HG02885 (cell line): ENCODE measurements around the gene AKT3.

ENCODE experiments used
- ATAC-seq: cut with Tn5 transposase; IDR thresholded peaks from one replicate; pipeline ENCODE4 v1.9.1; 2021; ENCODE audit warnings: mild to moderate bottlenecking; ENCODE audit not compliant: unreplicated experiment, poor library complexity

AKT3 gene

DNA sequence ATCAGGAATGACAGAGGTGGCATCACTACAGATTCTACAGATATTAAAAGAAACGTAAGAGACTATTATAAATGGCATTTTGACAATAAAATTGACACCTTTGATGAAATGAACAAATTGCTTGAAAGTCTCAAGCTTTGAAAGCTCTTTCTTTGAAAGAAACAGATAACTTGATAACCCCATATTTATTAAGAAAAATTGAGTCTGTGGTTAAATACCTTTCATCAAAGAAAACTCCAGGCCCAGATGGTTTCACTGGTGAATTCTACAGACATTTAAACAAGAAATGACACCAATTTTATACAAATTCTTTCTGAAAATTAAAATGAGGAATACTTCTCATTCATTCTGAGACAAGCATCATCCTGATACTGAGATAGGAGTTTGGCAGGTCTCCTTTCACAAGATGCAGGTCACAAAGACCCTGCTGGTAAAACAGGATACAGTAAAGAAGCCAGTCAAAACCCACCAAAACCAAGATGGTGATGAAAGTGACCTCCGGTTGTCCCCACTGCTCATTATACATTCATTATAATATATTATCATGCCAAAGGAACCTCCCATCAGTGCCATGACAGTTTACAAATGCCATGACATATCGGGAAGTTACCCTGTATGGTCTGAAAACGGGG, 210.9 kb downstream of the AKT3 start:
- ATAC-seq = no peak

GRCh38 chr1:243638186-243638585, 211.9 kb downstream of the AKT3 start:
- no peak for ATAC-seq

- ATAC-seq = no peak
Observed at GRCh38 chr1:243628476-243628907, 221.6 kb downstream of the AKT3 start.

- no peak for ATAC-seq
Observed at GRCh38 chr1:243623841-243624240, 226.2 kb downstream of the AKT3 start.

GRCh38 chr1:243621973-243622372, 228.1 kb downstream of the AKT3 start:
- ATAC-seq = no peak

DNA sequence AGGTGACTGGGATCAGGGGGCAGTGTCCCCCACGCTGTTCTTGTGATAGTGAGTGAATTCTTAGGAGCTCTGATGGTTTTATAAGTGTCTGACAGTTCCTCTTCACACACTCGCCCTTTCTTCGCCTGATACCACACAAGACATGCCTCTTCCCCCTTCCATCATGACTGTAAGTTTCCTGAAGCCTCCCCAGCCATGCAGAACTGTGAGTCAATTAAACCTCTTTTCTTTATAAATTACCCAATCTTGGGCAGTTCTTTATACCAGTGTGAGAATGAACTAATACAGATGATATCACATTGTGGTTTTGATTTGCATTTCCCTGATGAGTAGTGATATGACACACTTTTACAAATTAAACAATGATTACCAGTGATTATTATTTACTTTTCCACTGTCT, 229.9 kb downstream of the AKT3 start:
- no peak for ATAC-seq

DNA sequence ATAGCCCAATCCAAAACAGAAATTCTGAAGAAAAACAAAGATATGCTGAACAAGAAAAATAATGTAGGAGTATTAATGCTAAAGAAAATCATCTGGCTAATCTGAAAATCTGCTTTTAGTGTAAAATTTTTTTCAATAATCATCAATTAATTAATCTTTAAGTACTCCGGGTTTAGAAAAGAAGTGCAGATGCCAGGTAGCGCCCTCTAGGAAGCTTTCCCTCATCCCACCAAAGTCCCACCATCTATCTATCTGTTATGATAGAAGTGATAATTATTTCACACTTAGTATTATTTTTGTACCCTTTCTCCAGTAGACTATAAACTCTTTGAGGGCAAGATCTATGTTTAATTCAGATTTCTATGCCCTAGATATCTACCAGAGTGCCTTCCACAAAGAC, 240.3 kb downstream of the AKT3 start:
- no peak for ATAC-seq

DNA sequence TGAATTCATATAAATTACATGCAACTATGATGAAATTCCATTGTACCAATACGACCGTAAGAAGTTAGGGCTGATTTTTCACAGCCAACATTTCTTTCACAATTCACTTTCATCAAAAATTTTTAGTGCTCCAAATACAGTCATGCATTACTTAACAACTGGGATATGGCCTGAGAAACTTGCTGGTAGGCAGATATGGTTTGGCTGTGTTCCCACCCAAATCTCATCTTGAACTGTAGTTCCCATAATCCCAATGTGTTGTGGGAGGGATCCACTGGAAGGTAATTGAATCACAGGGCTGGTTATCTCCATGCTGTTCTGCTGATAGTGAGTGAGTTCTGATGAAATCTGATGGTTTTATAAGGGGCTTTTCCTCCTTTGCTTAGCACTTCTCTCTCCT, 244.4 kb downstream of the AKT3 start:
- ATAC-seq = no peak

- ATAC-seq = no peak
Observed at GRCh38 chr1:243601720-243602119, 248.3 kb downstream of the AKT3 start.

DNA sequence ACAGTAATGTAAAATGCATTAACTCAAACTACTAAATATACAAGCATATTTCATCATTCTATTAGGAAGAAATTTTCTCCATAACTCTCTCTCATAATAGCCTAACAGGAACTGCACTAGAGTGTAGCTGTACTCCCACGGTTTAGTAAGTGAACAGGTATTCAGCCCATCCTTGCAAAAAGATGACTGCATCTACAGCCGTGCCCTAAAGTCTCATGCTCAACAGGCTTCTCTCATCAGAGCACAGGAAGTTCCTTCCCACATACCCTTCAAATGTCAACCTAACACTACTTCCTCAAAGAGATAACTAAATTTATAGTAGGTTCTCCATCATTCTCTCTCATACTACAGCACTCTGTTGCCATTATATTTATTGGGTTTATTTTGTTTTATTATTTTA, 251.6 kb downstream of the AKT3 start:
- peak; percentile 50 for ATAC-seq

- no peak for ATAC-seq
Observed at GRCh38 chr1:243597383-243597782, 252.7 kb downstream of the AKT3 start.

GRCh38 chr1:243596431-243597062, 253.5 kb downstream of the AKT3 start:
- ATAC-seq = peak; percentile 96

GRCh38 chr1:243595527-243596210, 254.4 kb downstream of the AKT3 start:
- peak; percentile 18 for ATAC-seq

GRCh38 chr1:243594455-243594854, 255.6 kb downstream of the AKT3 start:
- ATAC-seq = no peak

DNA sequence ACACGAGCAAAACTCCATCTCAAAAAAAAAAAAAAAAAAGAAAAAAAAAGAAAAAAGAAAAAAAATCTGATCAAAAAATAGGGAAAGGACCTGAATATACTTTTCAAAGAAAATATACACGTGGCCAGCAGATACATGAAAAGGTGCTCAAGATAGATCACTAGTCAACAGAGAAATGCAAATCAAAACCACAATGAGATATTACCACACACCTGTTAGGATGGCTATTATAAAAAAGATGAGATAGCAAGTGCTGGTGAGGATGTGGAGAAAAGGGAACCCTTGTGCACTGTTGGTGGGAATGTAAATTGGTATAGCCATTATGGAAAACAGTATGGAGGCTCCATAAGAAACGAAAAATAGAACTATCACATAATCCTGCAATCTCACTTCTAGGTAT, 260.8 kb downstream of the AKT3 start:
- peak; percentile 74 for ATAC-seq

DNA sequence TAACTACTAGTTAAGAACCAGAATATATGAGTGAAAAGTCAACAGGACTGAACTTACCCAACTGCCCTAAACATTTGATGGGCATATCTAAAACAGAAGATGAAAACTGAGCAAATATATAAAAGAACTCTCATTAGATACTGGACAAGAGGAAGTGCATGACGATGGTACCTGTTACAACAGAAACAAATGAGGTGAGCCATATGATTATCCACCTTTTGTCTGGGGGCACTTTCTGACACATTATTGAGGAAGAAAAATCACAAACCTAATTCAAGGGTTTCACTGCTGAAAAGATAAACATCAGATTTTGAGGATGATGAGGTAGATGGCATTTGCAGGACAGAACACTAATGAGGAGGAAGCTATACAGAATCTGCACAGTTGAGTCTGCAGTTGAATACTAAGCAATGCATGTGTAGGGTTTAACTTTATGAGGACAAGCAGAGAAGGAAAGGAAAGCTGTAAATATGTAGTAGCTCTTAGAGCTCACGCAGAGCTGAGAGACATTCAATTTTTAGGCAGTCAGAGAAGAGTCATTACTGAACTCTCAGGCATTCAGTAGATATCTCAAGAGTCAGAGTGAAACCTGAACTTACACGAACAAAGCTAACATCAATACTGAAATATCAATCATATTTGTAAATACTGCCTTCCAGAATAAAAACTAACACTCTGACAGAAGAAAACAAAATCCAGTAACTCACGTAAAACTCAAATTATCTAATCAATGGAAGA, 262.1 kb downstream of the AKT3 start:
- ATAC-seq = peak; percentile 91

DNA sequence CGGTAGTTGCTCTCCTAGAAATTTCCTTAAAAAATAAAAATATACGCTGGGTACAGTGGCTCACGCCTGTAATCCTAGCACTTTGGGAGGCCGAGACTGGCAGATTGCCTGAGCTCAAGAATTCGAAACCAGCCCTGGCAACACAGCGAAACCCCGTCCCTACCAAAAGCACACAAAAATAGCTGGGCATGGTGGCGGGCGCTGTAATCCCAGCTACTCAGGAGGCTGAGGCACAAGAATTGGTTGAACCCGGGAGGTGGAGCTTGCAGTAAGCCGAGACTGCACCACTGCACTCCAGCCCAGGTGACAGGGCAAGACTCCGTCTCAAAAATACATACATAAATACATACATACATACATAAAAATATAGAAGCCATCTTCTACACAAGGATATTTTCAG, 262.8 kb downstream of the AKT3 start:
- ATAC-seq = no peak

- no peak for ATAC-seq
Observed at GRCh38 chr1:243585982-243586381, 264.1 kb downstream of the AKT3 start.

DNA sequence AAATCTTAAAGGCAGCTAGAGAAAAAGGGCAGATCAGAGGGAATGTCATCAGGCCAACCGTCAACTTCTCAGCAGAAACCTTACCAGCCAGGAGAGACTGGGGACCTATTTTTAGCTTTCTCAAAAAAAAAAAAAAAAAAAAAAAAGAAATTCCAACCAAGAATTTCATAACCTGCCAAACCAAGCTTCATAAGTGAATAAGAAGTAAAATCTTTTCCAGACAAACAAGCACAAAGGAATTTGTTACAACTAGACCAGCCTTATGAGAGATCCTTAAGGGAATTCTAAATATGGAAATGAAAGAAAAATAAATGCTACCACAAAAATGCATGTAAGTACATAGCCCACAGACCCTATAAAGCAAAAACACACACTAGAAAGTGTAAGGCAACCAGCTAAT, 267.7 kb downstream of the AKT3 start:
- no peak for ATAC-seq

- no peak for ATAC-seq
Observed at GRCh38 chr1:243580984-243581383, 269.1 kb downstream of the AKT3 start.

DNA sequence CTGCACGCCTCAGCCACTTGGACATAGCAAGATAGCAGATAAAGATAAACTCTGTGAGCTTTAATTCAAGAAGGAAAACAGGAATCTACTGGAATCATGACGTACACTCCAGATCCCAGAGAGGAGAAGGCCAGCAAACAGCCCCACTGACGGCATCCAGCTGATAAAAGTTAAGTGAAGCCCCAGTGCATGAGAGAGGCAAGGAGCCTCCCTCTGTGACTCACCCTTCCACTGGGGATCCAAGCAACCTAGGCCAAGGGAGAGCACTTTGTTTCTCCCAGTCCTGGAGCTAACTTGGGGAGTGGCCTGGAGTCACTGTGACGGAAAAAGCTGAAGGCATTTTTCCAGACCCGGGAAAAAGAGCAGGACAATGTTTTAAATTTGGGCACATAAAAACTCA, 270.0 kb downstream of the AKT3 start:
- ATAC-seq = no peak
